Measurements from ENCODE around the gene IDH2. TPM values are rescaled to one million over a fixed set of nuclear protein-coding genes. Genes with fewer than 3 reads are reported as not detected.

IDH2 gene
- total RNA-seq, 1 experiment from 2014 or later, result 53.3 TPM

DNA sequence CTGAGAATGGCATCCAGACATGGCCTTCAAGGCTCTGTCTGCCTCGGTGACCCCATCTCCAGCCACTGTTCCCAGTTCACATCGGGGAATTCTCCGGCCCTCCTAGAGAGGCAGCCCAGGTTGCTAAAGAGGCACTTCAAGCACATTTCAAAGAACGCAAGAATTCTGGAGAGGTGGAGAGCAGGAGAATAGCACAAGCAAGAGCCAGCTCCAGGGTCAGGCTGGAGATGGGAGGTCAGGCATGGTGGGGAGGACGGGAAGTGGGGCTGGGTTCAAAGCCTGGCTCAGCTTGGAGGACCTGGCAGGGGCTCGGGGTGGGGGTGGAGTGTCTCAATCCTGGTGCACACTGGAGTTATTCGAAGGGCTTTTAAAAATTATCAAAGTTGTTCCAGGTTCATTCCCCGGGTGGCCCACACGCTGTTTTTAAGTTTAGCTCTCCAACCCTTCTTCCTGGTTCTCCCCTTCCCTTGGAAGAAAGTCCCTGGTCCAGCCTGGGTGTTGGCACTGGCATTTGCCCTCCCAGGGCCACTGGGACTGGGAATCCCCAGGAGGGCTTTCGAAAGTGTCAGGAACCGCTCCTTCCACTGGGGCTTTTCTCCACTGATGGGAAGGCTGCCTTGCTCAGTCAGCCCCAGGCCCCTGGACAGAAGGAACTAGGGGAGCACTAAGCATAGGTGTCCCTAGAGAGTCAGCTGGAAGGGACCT lies 65.3 kb downstream of the IDH2 start (continued):
- TF ChIP-seq ZNF281 (CRISPR knock-in tag; IDR thresholded peaks at IDR 0.05) (no peak), JUN (CRISPR knock-in tag; IDR thresholded peaks at IDR 0.05) (no peak), SMAD4 (CRISPR knock-in tag; IDR thresholded peaks at IDR 0.05) (no peak), ELF4 (CRISPR knock-in tag; IDR thresholded peaks at IDR 0.05; ENCODE audit: low read depth) (no peak), SMAD3 (CRISPR knock-in tag; IDR thresholded peaks at IDR 0.05; ENCODE audit: borderline replicate concordance) (no peak)
- TF ChIP-seq, protein P1, sequence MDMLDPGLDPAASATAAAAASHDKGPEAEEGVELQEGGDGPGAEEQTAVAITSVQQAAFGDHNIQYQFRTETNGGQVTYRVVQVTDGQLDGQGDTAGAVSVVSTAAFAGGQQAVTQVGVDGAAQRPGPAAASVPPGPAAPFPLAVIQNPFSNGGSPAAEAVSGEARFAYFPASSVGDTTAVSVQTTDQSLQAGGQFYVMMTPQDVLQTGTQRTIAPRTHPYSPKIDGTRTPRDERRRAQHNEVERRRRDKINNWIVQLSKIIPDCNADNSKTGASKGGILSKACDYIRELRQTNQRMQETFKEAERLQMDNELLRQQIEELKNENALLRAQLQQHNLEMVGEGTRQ (CRISPR knock-in tag; IDR thresholded peaks at IDR 0.05), result no peak
- TF ChIP-seq, protein P2, sequence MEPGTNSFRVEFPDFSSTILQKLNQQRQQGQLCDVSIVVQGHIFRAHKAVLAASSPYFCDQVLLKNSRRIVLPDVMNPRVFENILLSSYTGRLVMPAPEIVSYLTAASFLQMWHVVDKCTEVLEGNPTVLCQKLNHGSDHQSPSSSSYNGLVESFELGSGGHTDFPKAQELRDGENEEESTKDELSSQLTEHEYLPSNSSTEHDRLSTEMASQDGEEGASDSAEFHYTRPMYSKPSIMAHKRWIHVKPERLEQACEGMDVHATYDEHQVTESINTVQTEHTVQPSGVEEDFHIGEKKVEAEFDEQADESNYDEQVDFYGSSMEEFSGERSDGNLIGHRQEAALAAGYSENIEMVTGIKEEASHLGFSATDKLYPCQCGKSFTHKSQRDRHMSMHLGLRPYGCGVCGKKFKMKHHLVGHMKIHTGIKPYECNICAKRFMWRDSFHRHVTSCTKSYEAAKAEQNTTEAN (CRISPR knock-in tag; IDR thresholded peaks at IDR 0.05), result no peak

- Mint-ChIP-seq H3K9me3 (no peaks in the 10 kb centered on the region), H3K27me3 (ENCODE audit: low read depth) (no peaks in the 10 kb centered on the region), H3K4me1 (peaks cover 69% of the 10 kb centered on the region), H3K27ac (no peak overlapping the region), H3K4me3 (no peak overlapping the region), H3K36me3 (no peaks in the 10 kb centered on the region)
- ATAC-seq (no peak), DNase-seq (ENCODE audit: low spot score) (no peak)
- ChIA-PET CTCF (no interaction called here), POLR2A (interaction anchor here (1.6 kb wide), 1 partner anchor 66 kb away, joined by 5 read pairs; the partner anchor contains the start of gene IDH2)
- no peak for TF ChIP-seq ZNF396 (CRISPR knock-in tag; IDR thresholded peaks at IDR 0.05; ENCODE audit: borderline replicate concordance)
- no peak for TF ChIP-seq JUN (CRISPR knock-in tag; IDR thresholded peaks at IDR 0.05)
- no peak for TF ChIP-seq CDX4 (CRISPR knock-in tag; IDR thresholded peaks at IDR 0.05; ENCODE audit: borderline replicate concordance)
- no peak for TF ChIP-seq TEAD4 (CRISPR knock-in tag; IDR thresholded peaks at IDR 0.05)
- TF ChIP-seq SMAD3 (CRISPR knock-in tag; IDR thresholded peaks at IDR 0.05; ENCODE audit: borderline replicate concordance), result no peak
- no peak for TF ChIP-seq E2F5 (CRISPR knock-in tag; IDR thresholded peaks at IDR 0.05)
- no peak for TF ChIP-seq ZNF425 (CRISPR knock-in tag; conservative IDR thresholded peaks at IDR 0.05)
- no peak for TF ChIP-seq ZNF138 (CRISPR knock-in tag; conservative IDR thresholded peaks at IDR 0.05)
- no peak for TF ChIP-seq FOXJ3 (CRISPR knock-in tag; IDR thresholded peaks at IDR 0.05; ENCODE audit: borderline replicate concordance)
- TF ChIP-seq EMX1 (CRISPR knock-in tag; IDR thresholded peaks at IDR 0.05), result no peak
- TF ChIP-seq PRDM15 (CRISPR knock-in tag; IDR thresholded peaks at IDR 0.05), result no peak
Observed at GRCh38 chr15:90036343-90036742, 65.9 kb downstream of the IDH2 start.
